ENCODE measurements around the gene ZNF593.

ZNF593 gene

DNA sequence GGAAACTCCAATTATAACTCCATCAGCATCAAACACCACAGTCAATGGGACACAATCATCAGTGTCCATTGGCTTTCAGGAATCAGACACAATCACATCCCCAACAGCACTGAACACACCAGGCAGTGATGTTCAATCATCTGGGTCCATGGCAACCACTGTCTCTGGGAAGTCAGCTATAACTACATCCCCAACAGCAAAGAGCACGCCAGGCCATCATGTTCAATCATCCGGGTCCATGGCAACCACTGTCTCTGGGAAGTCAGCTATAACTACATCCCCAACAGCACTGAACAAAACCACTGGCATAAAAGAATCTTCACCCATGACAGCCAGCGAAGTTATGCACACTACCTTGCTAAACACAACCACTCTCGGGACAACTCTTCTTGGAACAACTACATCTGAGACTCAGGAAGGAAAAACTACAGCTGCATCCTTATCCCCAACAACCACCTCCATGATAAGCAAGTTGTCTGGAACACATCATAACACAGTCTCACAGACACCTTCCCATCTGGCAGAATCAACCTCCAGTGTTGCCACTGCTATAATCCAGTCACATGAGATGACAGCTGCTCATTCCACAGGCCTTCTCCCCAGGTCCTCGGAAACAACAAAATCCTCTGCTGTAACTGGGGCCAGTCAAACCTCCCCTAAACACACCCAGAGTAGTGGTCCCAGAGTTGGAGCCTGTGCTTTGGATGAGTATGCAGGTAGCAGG lies 40.6 kb downstream of the ZNF593 start:
- no peak for DNase-seq (ENCODE audit: low read depth)

GRCh38 chr1:26212726-26213125 lies 43.0 kb downstream of the ZNF593 start:
- DNase-seq (ENCODE audit: low read depth): no peak

DNA sequence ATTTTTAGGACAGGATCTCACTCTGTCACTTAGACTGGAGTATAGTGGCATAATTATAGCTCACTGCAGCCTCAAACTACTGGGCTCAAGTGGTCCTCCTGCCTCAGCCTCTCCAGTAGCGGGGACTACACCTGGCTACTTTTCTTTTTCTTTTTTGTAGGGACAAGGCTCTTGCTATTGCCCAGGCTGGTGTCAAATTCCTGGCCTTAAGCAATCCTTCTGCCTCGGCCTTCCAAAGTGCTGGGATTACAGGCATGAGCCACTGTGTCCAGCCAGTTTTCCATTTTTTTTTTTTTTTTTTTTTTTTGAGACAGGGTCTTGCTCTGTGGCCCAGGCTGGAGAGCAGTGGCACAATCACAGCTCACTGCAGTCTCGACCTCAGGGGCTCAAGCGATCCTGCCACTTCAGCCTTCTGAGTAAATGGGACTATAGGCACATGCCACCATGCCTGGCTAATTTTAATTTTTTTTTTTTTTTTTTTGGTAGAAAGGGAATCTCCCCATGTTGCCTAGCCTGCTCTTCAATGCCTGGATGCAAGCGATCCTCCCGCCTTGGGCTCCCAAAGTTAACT lies 43.7 kb downstream of the ZNF593 start:
- DNase-seq (ENCODE audit: low read depth): no peak

DNA sequence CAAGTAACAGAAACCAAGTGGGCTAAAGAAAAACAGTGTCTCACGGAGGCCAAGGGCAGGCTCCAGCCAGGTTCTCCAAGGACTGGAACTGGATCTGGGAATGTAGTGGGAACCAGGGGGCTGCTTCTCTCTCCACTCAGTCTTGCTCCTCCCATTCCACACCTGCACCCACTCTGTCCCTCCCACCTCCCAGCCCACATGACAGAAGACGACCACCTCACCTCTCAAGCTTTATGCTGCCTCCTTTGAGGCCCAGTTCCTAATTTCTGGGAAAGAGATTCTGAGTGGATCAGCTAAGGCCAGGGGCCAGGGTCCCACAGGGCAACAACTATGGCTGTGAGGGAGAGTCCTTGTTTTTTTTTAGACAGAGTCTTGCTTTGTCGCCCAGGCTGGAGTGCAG lies 45.5 kb downstream of the ZNF593 start:
- no peak for DNase-seq (ENCODE audit: low read depth)

- DNase-seq (ENCODE audit: low read depth): no peak
Observed at GRCh38 chr1:26218906-26219494, 49.3 kb downstream of the ZNF593 start.

All from activated T-helper 9 cell treated with anti-CD3 and anti-CD28 coated beads, Interleukin-2, amount 50 U/mL, for 16 hours (primary cell).